Stimulated activated CD8-positive, alpha-beta memory T cell treated with anti-CD3 and anti-CD28 coated beads, Interleukin-7, amount 100 ng/mL, for 24 hours (primary cell): Measurements from ENCODE around the gene SSR3.
"Not testable (repeated sequence)": the region's sequence is repeated elsewhere in the genome, so short reads cannot be mapped to it uniquely, and the experiment has no call there.

Source experiments
- DNase-seq: peaks from one replicate; pipeline ENCODE4 v3.0.0-alpha.2; 2020; ENCODE audit warnings: low read depth

SSR3 gene

DNA sequence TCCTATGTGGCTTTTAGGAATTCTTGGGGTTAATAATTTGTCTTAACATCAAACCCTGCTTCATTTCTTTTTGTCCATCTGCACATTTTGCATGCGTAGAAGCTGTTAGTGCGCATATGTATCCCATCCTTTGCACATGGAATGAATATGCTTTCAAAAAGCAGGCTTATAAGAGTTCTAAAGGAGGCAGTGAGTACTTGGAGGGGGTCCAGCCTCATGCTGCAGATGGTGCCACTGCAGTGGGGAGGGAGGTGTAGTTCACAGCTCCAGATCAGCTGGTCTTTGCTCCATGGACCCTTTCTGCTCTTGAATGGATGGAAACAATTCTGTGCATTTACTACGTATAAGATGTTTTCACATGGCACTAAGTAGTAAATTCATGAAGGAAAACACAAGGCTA lies 20.7 kb upstream of the SSR3 start:
- DNase-seq, result no peak

- not testable (repeated sequence) for DNase-seq
These were observed 15.0 kb upstream of the SSR3 start for GRCh38 chr3:156569881-156570280.

- DNase-seq, result not testable (repeated sequence)
These were observed 14.1 kb upstream of the SSR3 start for GRCh38 chr3:156569016-156569415.

DNA sequence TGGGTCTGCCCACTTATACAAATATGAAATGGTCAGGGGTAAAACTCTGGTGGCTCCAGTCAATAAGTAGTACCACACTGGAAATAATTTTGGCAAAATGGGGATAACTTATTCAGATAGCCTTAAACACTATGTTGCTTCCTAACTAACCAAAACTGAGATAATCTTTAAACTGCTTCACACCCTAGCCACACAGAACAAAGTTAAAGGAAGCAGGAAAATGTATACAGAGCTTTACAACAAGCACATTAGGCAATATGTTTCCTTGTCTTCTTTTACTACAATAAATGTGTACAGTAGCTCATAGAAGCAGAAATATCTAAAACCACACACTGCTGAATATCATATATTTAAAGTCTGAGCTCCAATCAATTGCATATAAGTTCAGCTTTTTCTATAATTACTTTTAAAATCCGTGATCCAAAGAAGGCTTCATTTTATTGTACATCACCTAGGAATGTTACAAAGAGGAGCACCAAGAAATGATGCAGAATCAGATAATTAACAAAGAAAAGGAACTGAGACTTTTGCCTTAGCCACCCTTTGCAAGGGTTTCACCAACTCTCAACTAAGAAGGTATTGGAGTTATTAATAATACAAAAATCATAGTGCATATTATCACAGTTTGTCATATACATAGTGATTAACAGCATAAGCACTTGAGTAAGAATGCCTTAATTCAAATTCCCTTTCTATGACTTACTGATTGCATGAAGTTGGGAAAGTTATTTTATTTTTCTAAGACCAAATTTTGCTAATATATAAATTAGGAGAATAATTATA lies 9.2 kb upstream of the SSR3 start:
- no peak for DNase-seq

DNA sequence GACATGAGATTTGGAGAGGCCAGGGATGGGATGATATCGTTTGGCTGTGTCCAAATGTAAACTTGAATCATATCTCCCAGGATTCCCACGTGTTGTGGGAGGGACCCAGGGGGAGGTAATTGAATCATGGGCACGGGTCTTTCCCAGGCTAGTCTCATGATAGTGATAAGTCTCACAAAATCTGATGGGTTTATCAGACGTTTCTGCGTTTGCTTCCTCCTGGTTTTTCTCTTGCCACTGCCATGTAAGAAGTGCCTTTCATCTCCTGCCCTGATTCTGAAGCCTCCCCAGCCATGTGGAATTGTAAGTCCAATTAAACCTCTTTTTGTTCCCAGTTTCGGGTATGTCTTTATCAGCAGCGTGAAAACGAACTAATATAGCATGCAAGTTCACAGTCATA lies 7.6 kb upstream of the SSR3 start:
- DNase-seq, result not testable (repeated sequence)

DNA sequence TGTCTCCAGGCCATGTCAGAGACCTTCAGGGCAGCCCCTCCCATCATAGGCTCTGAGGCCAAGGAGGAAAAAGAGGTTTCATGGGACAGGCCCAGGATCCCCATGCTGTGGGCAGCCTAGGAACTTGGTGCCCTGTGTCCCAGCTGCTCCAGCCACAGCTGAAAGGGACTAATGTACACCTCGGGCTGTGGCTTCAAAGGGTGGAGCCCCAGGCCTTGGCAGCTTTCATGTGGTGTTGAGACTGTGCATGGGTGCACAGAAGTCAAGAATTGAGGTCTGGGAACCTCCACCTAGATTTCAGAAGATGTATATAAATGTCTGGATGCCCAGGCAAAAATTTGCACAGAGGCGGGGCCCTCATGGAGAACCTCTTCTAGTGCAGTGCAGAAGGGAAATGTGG lies 6.6 kb upstream of the SSR3 start:
- no peak for DNase-seq

DNA sequence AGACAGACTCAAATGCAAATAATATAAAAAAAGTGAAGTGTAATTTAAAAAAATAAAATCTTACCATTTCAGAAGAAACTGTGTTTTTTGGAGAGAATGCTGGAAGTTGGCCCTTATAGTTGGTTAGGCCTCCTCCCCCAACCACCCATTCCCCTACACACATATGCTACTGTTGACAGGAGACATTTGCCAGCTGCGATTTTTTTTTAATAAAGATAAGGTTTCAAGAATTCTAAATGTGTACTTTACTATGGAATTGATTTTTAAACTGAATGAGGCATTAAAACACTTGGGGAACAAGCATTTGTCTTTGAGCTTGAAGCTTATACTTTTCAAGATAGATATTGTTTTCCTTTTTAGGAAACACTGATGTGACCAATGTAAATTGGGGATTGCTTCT lies 4.4 kb upstream of the SSR3 start:
- DNase-seq, result no peak

DNA sequence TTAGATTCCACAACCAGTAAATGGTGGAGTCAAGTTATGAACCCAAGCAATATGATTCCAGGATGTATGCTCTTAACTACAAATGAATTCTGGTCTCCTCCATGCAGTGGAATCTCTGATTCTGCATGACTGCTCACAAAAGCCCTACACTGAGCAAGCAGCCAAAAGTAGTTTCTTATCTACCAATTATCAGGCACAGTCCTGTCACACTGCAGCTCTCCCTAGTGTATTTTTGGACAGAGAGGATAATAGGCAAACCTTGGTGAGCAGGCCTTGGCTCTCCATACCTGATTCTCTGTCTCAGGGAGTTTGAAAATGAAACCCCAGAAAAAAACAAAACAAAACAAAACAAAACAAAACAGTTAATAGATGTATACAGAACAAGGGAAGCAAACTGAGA lies 3.5 kb upstream of the SSR3 start:
- no peak for DNase-seq

DNA sequence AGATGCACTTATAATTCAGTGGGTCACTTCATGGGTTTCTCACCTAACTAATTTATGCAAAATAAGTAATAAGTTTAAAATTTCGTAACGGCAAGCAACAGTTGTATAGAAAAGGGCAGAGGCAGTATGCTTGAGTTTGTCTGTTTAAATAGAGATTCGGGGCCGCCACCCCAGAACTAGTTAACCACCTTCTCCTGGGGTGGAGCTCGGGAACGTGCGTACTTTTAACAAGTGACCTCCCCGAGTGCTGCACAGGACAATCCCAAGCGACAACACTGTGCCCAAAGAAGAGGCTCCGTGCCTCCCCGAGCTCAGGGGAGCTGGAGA lies 439 bp downstream of the SSR3 start:
- no peak for DNase-seq

DNA sequence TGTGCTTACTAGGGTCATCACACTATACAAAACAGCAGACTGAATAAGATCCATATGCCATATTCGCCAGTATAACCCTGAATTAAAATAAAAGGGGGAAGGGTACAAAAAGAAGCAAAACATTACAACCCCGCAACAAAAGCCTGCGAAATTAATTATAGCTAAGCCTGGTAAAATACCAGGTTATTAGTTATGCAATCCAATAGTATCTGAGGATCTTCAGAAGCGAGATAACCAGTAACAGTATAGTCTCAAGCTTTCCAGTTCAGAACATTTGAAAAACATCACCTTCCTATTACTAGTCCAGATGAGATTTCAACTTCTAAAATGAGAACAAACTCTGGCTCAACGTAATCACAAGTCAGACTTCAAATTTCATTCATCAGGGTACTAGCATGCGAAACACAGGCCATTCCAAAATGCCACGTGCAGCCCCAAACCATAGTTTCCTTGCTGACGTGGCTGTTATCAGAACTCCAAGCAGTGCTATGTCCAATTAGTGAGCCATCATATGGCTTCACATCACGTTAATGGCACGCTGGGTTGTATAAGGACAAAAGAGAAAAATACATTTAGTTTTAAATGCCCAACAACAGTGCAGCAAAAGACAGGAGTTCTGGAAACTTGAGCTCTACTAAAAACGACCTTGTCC lies 1.1 kb downstream of the SSR3 start:
- DNase-seq, result no peak

- no peak for DNase-seq
These were observed 1.9 kb downstream of the SSR3 start for GRCh38 chr3:156552973-156553372.

GRCh38 chr3:156551746-156552145 lies 3.2 kb downstream of the SSR3 start:
- no peak for DNase-seq

DNA sequence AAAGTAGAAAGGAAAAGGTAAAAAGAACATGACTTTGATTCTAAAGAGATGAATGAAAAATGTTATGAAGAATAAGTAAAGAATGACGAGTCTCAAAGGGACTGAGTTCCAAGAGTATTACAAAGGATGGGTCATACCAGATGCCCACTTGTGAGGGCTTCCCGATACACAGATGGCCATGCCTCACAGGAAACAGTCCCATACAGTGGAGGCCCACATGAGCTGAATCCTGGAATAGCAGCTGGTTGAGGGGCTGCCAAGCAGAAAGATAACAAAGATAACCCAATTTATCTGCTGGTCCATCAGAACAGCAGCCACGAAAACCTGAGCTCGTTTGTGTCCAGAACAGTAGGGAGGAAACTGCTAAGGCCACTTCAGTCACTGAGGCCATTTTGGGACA lies 3.7 kb downstream of the SSR3 start:
- no peak for DNase-seq

- DNase-seq, result no peak
These were observed 6.0 kb downstream of the SSR3 start for GRCh38 chr3:156548902-156549301.

DNA sequence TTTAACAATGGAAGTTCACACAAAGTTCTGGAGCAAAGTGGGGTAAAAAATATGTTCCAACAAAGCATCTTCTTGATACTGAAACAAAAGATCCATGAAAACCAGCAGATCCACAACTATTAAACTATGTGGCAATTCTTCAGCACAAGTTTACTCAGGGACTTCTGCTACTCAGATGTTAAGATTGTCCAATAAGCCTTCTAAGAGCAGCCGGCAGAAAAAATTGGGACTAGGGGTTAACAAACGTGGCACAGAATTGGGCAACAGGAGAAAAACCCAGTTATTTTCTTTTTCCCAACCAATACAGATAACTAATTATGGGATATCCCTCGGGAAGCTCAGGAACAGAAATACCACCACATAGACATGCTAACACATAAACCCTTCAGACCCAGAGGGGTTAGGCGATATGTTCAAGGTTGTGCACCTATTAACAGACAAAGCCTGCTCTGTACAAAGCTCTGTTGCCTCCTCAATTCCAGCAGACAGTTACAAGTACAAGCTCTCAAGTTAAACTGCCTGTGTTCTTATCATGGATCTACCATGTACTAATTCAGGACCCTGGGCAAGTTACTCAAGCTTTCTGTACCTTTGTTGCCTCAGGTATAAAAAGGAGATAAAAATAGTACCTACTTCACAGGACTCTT lies 6.8 kb downstream of the SSR3 start:
- no peak for DNase-seq

DNA sequence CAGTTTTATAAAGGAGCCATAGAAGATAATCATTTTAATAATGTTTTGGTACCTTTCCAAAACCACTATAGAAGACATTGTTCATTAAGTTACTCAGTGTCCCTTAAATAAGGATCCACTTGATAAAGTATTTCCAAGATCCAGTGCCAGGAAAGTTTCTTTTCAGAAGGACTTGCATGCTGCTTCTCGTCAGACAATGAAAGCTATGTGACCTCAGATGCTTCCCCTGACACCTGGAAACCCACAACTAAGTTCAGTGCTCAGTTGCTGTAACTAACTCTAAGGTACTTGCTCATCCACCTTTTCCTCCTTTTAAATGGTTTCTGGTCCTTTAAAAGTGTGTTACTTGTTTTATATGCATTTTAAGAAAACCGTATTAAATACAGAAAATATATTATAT lies 7.3 kb downstream of the SSR3 start:
- no peak for DNase-seq

DNA sequence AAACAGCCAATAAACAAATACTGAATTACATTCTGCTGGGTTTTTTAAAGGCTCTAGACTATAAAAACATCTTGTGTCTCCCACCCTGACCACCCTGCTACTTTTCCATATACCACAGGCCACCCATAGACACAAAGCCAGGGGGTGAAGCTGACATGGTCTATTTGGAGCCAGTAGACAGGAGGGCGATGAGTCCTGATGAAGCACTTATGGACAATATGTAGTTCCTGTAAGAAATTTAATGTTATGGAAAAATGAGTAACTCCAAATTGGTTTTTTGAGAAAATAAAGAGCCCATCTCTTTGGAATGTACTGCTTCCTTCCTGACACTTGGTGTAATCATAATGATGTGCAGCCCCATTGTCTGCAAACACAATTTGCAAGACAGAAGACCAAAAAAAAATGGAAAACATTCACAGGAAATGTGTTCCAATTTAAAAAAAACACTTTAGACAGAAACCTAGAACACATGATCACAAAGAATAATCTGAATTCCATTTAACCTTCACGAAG lies 11.8 kb downstream of the SSR3 start:
- DNase-seq, result no peak

DNA sequence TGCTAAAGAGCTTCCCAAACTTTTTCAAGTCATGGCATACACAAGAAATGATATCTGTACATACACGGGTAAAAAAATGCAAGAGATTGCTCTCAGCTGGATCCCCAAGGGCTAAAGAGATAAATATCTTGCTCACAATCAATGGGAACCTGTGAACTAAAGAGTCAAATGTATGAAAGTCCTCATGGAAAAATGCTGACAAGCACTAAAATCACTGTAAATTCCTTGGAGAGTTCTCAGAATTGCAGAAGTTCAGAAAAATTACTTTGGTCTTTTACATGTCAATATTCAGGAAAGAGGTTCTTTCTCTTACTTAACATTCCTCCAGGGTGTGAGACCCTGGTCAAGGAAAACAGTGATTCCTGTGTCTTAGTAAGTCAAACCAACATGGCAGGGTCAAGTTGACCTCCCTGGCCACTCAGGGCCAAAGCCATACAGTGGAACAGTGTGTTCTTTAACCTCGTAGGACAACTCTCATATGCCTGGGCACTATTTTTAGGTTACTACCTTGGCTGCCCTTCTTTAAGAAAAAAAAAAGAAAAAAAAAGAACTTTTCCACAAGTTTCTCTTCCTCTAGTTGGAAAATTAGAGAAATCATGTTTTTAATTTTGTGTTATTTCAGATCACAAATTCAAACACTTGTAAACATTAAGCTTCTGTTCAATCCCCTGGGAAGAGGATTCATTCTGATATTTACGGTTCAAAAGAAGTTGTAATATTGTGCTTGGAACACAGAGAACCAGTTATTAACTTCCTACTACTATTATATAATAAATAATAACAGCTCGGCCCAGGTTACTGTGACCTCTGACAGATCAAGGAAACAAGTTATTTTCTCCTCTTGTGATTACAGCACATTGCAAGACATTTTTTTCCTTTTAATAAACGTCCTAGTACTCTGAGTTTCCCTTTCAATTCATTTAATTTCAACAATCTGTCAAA lies 12.5 kb downstream of the SSR3 start:
- no peak for DNase-seq

DNA sequence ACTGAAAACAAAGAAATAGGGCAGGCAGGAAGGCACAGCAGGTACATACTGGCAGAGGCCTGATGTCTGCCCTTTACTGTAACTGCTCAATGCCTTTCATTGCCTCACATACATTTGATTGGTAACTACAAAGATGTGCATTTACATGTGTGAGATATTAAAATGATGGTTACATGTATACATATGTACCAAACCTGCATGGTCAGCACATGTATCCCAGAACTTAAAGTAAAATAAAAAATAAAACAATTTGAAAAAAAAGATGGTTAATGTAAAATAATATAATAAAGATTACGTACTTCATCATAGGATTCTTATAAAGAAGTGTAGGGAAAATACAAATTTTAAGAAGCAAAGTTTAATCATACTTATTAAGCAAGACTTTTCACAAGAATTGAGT lies 15.1 kb downstream of the SSR3 start:
- DNase-seq, result no peak

DNA sequence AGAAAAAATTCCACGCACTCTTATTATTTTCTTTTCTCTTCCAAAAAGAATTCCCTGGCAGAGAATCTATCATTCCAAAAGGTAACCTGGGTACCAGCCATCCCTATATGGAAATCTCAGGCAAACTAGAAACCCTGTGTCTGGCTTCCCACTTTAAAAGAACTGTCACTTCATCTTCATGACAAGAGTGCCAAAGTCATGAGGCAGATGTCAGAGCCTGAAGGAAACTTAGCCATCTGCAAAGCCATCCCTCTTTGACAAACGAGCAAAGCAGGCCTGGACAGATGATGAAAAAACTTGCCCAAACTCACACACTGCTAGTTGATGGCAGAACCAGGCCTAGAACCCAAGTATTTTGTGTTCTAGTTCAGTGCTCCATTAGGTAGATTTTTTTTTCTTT lies 15.9 kb downstream of the SSR3 start:
- no peak for DNase-seq

- no peak for DNase-seq
These were observed 18.2 kb downstream of the SSR3 start for GRCh38 chr3:156536524-156537316.
